ENCODE measurements around the gene OAS2.

GRCh38 chr12:113019025-113019424 is 40.7 kb downstream of the OAS2 start:
- no peak for TF ChIP-seq CTCF (conservative IDR thresholded peaks at IDR 0.05; ENCODE audit: low read length)
- TF ChIP-seq EZH2phosphoT487 (IDR thresholded peaks at IDR 0.05; ENCODE audit: borderline replicate concordance) = no peak
